Activated gamma-delta T cell treated with Interleukin-2 at 50 U/mL for 16 hours (primary cell): ENCODE data around the gene ZNF575.
"Not testable (repeated sequence)": the region's sequence is repeated elsewhere in the genome, so short reads cannot be mapped to it uniquely, and the experiment has no call there.

ENCODE experiments used
- DNase-seq: peaks from one replicate; pipeline ENCODE4 v3.0.0-alpha.2; 2020

ZNF575 gene

DNA sequence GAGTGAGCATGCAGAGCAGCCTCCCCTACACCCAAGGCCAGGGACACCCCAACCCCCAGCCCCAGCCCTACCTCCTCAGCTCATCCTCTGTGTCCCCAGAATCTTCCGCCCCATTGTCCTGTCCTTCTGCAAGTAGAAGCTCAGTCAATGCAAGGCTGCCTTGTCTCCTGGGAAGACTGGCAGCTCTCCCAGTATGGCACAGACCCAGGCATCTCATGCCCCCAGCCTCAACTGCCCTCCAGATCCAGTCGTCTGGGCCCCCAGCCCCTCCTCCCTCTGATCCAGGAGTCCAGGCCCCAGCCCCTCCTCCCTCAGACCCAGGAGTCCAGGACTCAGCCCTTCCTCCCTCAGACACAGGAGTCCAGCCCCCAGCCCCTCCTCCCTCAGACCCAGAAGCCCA, 13.0 kb downstream of the ZNF575 start:
- no peak for DNase-seq

GRCh38 chr19:43546581-43546980, 13.6 kb downstream of the ZNF575 start:
- DNase-seq = no peak

DNA sequence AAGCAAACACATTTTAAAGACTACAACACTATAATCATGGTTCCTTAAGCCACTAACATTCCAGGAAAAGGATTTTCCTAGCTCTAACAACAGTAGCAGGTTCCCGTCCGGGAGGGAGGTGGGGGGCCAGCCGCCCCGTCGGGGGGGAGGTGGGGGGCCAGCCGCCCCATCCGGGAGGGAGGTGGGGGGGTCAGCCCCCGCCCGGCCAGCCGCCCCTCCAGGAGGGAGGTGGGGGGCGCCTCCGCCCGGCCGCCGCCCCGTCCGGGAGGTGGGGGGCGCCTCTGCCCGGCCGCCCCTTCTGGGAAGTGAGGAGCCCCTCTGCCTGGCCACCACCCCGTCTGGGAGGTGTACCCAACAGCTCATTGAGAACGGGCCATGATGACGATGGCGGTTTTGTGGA, 14.9 kb downstream of the ZNF575 start:
- not testable (repeated sequence) for DNase-seq

- no peak for DNase-seq
Observed at GRCh38 chr19:43548706-43549105, 15.7 kb downstream of the ZNF575 start.

- DNase-seq = no peak
Observed at GRCh38 chr19:43551399-43552197, 18.6 kb downstream of the ZNF575 start.

GRCh38 chr19:43552198-43552450, 19.1 kb downstream of the ZNF575 start:
- no peak for DNase-seq

DNA sequence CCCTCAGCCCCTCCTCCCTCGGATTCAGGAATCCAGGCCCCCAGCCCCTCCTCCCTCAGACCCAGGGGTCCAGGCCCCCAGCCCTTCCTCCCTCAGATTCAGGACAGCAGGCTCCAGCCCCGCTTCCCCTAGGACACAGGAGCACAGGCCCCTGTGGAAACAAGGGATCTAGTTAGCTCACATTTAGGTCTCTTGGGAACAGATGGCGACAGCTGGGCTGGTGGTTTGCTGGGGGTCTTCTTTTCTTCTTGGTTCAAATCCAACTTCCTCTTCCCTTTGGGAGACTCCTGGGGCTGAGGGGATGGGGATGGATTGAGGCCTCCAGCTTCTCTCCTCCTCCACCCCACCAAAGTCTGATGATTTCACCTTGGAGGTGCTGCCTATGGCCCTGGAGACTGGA, 19.6 kb downstream of the ZNF575 start:
- no peak for DNase-seq

GRCh38 chr19:43553656-43554055, 20.7 kb downstream of the ZNF575 start:
- DNase-seq = no peak

DNA sequence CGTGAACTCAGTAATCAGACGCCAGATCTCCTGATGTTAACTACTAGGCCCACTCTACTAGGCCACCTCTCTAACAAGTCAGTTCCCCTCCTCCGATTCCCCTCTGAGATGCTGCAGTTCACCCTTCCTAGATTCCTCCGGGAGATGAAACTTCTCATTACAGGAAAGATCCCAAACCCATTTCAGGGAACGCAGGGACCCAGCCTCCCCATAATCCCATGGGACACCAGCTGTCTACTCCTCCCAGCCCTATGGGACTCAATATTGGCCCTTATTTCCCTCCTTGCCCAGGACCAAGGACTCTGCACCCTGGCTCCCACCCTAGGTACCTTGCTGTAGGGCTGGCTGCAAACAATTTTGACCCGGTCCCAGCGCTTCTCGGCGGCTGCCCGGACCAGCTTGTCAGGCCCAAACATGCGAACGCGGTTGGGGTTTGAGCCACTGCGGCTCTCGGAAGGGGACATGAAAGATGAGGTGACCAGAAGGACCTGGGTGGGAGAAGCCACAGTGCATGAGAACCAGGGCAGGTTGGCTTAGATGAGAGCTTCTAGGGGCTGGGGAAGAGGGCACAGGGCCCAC, 21.4 kb downstream of the ZNF575 start:
- no peak for DNase-seq

GRCh38 chr19:43555185-43555770, 22.3 kb downstream of the ZNF575 start:
- DNase-seq = peak; percentile 88

DNA sequence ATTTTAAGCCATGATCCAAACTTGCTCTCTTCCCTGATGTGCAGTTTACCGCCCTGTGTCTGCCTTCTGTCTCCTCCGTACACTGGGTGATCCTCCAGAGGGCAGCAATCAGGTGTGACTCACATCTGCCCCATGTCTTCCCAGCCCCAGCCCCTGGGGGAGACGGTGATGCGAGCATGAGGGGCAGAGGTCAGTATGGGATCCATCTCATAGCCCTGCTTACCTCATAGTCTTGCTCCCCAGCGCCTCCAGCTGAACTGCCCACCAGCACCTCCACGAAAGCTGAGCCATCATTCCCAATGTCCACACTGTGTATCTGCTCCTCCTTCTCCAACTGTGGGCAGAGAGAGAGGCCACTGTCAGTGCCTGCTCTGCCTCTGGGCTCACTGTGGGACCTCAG, 27.7 kb downstream of the ZNF575 start:
- no peak for DNase-seq

- DNase-seq = no peak
Observed at GRCh38 chr19:43561139-43561970, 28.4 kb downstream of the ZNF575 start.

DNA sequence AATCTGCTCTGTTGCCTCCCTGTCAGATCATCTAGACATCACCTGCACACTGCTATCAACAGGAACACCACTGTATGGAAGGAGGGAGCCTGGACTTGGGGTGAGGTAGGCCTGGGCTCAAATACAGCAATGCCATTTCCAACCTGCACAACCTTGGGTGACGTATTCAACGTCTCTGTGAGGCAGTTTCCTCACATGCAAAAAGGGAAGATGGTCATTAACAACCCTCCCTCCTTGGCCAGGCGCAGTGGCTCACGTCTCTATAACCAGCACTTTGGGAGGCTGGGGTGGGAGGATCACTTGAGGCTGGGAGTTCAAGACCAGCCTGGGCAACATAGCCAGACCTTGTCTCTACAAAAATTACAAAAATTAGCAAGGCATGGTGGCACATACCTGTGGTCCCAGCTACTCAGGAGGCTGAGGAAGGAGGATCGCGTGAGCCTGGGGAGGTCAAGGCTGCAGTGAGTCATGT, 29.3 kb downstream of the ZNF575 start:
- DNase-seq = no peak

- DNase-seq = peak; percentile 86
Observed at GRCh38 chr19:43562698-43563241, 29.8 kb downstream of the ZNF575 start.

- no peak for DNase-seq
Observed at GRCh38 chr19:43563816-43564457, 30.9 kb downstream of the ZNF575 start.

- DNase-seq = no peak
Observed at GRCh38 chr19:43564800-43565199, 31.8 kb downstream of the ZNF575 start.

- no peak for DNase-seq
Observed at GRCh38 chr19:43569657-43570056, 36.7 kb downstream of the ZNF575 start.

- DNase-seq = no peak
Observed at GRCh38 chr19:43570174-43570791, 37.3 kb downstream of the ZNF575 start.

DNA sequence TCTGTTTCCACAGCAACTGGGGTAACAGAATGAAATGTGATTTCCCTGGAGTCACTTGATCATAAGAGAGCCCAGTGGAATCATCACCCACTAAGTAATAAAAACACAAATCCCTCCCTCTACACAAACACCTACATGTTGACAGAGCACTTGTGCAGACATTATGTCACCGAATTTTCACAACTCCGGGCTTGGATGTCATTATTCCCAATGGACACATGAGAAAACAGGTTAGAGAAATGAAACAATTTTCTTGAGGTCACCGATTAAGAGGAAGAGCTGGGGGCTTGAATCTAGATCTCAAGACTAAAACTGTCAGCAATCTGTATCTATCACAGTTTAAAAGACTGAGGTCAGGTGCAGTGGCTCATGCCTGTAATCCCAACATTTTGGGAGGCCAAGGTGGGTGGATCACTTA, 39.2 kb downstream of the ZNF575 start:
- DNase-seq = no peak

DNA sequence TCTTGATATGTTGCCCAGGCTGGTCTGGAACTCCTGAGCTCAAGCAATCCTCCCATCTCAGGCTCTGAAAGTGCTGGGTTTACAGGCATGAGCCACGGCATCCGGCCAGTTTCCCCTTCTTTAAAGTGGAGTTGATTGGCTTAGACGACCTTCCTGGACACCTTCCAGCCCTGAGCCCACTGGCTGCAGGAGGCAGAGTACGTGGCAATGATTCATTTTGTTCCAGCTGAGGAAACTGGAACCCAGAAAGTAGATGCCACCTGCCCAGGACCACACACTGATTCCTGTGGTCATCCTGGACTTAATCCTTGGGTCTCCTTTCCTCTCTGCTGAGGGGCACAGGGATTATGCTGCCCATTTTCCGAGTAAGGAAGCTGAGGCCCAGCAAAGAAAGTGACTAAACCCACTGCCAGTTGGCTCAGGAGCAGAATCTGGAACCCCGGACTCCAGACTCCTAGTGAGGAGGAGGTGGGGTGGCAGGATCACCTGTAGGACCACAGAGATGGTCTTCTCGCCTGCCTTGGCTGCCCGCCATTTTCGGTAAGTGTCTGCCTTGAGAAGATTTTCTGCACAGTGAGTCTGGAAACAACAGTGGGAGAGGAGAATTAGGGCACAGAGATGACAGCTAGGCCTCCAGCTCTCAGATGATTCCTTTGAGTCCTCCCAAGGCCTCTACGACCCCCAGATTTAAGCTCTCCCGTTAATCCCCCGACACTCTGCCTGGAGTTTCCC, 41.6 kb downstream of the ZNF575 start:
- no peak for DNase-seq

DNA sequence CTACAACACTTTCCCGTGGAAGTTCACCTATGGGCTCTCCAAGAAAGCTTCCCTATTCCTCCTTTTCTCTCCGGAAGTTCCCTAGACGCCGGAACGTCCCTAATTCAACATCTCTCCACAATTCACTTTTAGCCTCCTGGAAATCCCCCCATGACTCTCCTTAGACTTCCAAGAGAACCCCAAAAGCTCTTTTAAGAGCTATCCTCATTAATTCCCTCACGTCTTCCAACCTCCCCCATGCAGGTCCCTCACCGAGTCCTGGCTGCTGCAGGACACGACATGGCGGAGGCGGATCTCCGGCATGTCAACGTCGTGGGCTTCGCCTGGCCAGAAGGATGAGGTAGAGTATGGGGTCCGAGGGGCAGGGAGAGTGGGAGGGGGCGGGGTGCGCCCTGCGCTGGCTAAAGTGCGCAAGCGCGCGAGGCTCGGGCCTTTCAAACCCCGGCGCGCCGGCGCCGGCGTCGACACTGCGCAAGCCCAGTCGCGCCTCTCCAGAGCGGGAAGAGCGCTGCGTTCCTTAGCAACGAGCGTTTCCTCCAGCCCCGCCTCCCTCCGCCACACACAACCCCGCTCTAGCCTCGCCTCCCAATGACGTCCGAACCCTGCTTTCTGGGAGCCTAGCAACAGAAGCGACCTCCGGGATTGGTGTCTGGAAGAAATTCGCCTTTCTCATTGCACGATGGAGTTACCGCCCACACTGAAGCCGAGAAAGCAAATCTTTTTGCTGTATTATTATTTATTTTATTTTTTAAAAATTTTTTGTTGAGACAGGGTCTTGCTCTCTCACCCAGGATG, 42.4 kb downstream of the ZNF575 start, which contains the start of the genes PINLYP and XRCC1:
PINLYP (plus strand) TSS at position 646 of the 795 bp plus-strand sequence. CDS start 1,391 bp downstream, outside the sequence.
XRCC1 (minus strand) TSS at position 372 of the 795 bp plus-strand sequence; CDS start at position 303, 69 bp downstream.
- peak; percentile 95 for DNase-seq
